SU-DHL-6 (cell line): Measurements from ENCODE around the gene PTPRN2.

Experiments
- H2AFZ ChIP-seq: fragments of 200-600 bp; sonication (generic); 2 replicates; pipeline ENCODE4 v1.6.1; 2014; ENCODE audit warnings: low read depth, mild to moderate bottlenecking, moderate library complexity, mixed read lengths, antibody characterized with exemption, low read length; ENCODE audit not compliant: severe bottlenecking
- H3F3A ChIP-seq: fragments of 200-600 bp; shearing (Covaris generic); 2 replicates; pipeline ENCODE4 v1.6.0; 2016; ENCODE audit warnings: antibody characterized with exemption, mild to moderate bottlenecking; ENCODE audit not compliant: insufficient read depth
- H3K27ac ChIP-seq: fragments of 200-600 bp; sonication (generic); 2 replicates; pipeline ENCODE4 v1.5.1; 2016; ENCODE audit warnings: low read depth, mild to moderate bottlenecking, low read length, moderate library complexity, mixed read lengths
- H3K27me3 ChIP-seq: fragments of 200-600 bp; sonication (generic), shearing (Covaris generic); 2 replicates; pipeline ENCODE4 v1.6.0; 2014; ENCODE audit warnings: mild to moderate bottlenecking, low read length
- H3K36me3 ChIP-seq: fragments of 200-600 bp; sonication (generic); 2 replicates; pipeline ENCODE4 v1.6.1; 2014; ENCODE audit warnings: mild to moderate bottlenecking, low read length, mixed read lengths
- H3K4me2 ChIP-seq: fragments of 300-600, 200-600 bp; shearing (Covaris generic), sonication (generic); 2 replicates; pipeline ENCODE4 v1.6.0; 2014; ENCODE audit warnings: low read length, low read depth, mild to moderate bottlenecking; ENCODE audit not compliant: poor library complexity, severe bottlenecking
- H3K4me3 ChIP-seq: fragments of 200-600 bp; sonication (generic); 2 replicates; pipeline ENCODE4 v1.5.1; 2014; ENCODE audit warnings: antibody characterized with exemption, low read length, mild to moderate bottlenecking, mixed read lengths; ENCODE audit not compliant: insufficient read depth, poor library complexity, severe bottlenecking
- H3K79me2 ChIP-seq: fragments of 200-600 bp; sonication (generic); 2 replicates; pipeline ENCODE4 v1.6.1; 2014; ENCODE audit warnings: mild to moderate bottlenecking, low read length, moderate library complexity; ENCODE audit not compliant: insufficient read depth
- H3K9ac ChIP-seq: fragments of 200-600 bp; sonication (generic); 2 replicates; pipeline ENCODE4 v1.7.0; 2014; ENCODE audit warnings: mild to moderate bottlenecking, low read length
- H3K9me2 ChIP-seq: fragments of 200-600 bp; sonication (generic); replicated peaks from 2 replicates; pipeline ENCODE4 v1.6.1; 2014; ENCODE audit warnings: low read length; ENCODE audit not compliant: insufficient read depth
- H3K9me3 ChIP-seq: fragments of 200-600 bp; sonication (generic); 2 replicates; pipeline ENCODE4 v1.6.1; 2014; ENCODE audit warnings: low read length, mixed read lengths; ENCODE audit not compliant: insufficient read depth
- H4K20me1 ChIP-seq: fragments of 200-600 bp; sonication (generic); 2 replicates; pipeline ENCODE4 v1.6.1; 2014; ENCODE audit warnings: low read depth, mild to moderate bottlenecking, antibody characterized with exemption, low read length, moderate library complexity, mixed read lengths
- CTCF ChIP-seq: fragments of 200-600 bp; sonication (generic); IDR thresholded peaks from one replicate; pipeline ENCODE4 v1.5.1; 2017; ENCODE audit warnings: antibody characterized with exemption, mild to moderate bottlenecking, low read length, moderate library complexity; ENCODE audit not compliant: insufficient read depth, poor library complexity, severe bottlenecking
- EZH2phosphoT487 ChIP-seq: fragments of 200-600 bp; sonication (generic), shearing (Covaris generic); conservative IDR thresholded peaks from 2 replicates; pipeline ENCODE4 v1.6.1; 2018; ENCODE audit warnings: mild to moderate bottlenecking, antibody characterized with exemption, low read length, moderate library complexity, mixed read lengths

PTPRN2 gene

DNA sequence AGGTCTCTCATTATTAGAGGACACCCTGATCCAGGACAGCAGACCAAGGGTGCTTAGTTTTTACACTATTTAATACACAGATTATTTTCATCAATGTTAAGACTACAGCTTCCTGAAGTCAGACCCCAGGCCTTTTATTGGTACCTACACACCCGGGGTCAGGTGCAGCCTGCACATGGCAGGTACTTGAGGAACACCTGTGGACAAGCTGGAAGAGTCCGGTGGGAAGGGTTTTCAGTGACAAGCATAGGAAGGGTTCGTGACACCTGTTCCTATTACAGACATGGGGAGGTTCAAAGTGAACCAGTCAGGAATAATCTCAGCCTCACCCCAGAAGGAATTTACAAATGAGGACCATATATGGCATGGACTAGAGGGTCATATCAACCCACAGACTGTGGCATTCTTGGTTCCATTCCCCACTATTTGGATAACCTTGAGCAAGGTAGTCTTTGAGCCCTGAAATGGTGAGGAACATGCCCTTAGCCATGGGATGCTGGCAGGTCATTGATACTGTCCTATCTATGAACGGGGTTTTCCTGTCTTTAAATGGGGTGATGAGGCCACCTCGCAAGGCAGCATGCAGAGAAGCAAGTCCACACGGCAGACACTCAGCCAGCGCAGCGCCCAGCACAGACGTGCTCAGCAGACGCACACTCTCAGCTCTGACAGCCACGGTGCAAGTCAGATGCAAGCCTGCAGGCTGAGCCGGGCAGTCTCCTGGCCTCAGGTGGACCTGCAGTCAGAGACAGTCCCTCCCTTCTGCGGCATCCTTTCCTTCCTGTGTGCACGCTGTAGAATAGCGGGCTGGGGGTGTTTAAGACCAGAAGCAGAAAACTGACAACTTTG, 624.9 kb downstream of the PTPRN2 start:
- no peaks in the 10 kb centered on the region for H3K36me3 ChIP-seq
- H3F3A ChIP-seq = no peaks in the 10 kb centered on the region
- H3K4me3 ChIP-seq = no peak overlapping the region
- no peaks in the 10 kb centered on the region for H3K27me3 ChIP-seq
- H4K20me1 ChIP-seq = no peaks in the 10 kb centered on the region
- H3K27ac ChIP-seq = no peak overlapping the region
- no peaks in the 10 kb centered on the region for H3K9me3 ChIP-seq
- no peak overlapping the region for H3K9ac ChIP-seq
- no peak overlapping the region for H2AFZ ChIP-seq
- H3K4me2 ChIP-seq = no peak overlapping the region
- no peaks in the 10 kb centered on the region for H3K79me2 ChIP-seq
- H3K9me2 ChIP-seq = no peaks in the 10 kb centered on the region
- no peak for TF ChIP-seq CTCF

DNA sequence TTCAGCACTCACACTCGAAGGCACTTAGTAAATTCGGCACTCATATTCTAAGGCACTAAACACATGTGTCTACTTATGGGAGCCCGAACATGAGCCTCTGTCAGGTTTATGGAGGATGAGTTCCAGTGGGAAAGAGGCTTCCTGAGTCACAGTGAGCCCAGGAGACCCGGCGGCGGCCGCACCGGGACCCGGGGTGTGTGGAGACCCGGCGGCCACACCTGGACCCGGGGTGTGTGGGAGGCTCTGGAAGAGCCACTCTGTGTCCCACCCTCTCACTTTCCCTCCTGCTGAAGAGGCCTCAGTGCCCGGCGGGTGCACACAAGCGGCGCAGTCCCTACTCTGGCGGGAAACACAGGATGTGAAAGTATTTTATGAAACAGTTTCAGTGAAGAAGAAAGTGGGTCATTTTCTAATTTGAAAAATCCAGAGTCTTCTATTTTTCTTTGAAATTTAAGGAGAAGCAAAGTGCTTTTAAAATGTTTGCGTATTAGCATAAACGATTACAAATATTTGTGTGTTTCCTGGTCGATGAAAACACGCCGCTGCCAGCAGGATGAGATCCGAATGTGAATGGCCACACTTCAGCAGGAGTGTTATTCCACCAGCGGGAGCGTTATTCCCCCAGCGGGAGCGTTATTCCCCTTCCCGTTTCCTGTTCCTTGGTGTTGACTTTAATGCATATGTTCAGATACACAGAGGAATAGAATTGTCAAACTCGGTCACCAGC, 625.7 kb downstream of the PTPRN2 start:
- Histone ChIP-seq H3K9ac (no peak overlapping the region), H3K79me2 (no peaks in the 10 kb centered on the region), H3F3A (no peaks in the 10 kb centered on the region), H3K4me3 (no peak overlapping the region), H3K9me3 (no peaks in the 10 kb centered on the region), H3K9me2 (no peaks in the 10 kb centered on the region), H3K36me3 (no peaks in the 10 kb centered on the region), H2AFZ (no peak overlapping the region), H3K27me3 (no peaks in the 10 kb centered on the region), H4K20me1 (no peaks in the 10 kb centered on the region), H3K4me2 (no peak overlapping the region), H3K27ac (no peak overlapping the region)
- TF ChIP-seq CTCF (no peak), EZH2phosphoT487 (no peak)

DNA sequence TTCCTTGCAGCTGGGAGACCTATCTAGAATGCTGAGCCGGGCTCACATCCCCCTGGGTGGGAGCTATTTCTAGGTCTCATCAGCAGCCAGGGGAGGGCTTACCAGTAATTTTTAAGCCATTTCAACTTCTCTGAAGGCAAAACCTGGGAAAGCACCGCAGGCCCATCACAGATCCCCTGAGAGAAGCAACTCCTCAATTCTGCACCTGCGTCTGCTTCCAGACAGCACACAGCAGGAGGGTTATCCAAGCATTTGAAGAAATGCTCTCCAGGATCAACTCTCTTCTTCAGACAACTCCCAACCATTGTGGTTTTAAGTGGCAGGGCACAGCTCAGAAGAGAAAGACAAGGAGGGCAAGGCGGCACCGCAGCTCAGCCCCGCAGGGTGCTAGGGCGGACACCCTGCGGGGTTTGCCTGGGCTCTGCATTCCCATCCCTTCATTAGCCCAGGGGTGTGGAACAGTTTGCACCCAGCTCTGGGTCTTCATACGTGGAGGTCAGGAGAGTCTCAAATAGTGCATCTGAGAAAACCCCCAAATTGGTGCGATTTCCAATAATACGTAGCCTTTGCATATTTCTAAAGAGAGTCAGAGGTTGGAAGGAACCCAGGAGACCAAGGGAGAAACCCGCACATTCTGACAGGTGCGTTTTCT, 632.1 kb downstream of the PTPRN2 start:
- Histone ChIP-seq H3K9me2 (no peaks in the 10 kb centered on the region), H3K27ac (no peak overlapping the region), H3K4me3 (no peak overlapping the region), H3K9me3 (no peaks in the 10 kb centered on the region), H3K36me3 (no peaks in the 10 kb centered on the region), H3K9ac (no peak overlapping the region), H2AFZ (no peak overlapping the region), H3F3A (no peaks in the 10 kb centered on the region), H3K4me2 (no peak overlapping the region), H3K27me3 (no peaks in the 10 kb centered on the region), H4K20me1 (no peaks in the 10 kb centered on the region), H3K79me2 (no peaks in the 10 kb centered on the region)
- TF ChIP-seq CTCF (no peak), EZH2phosphoT487 (no peak)
